Measurements from ENCODE around the gene TNNT1.

TNNT1 gene

GRCh38 chr19:55146078-55146704 lies 2.8 kb downstream of the TNNT1 start:
- DNase-seq (ENCODE audit: low spot score) (peak; percentile 87), FAIRE-seq (no peak)

GRCh38 chr19:55145232-55145631 lies 3.8 kb downstream of the TNNT1 start:
- FAIRE-seq (no peak), DNase-seq (ENCODE audit: low spot score) (no peak)

- DNase-seq (ENCODE audit: low spot score): no peak
- FAIRE-seq: no peak
Measured at GRCh38 chr19:55141696-55142095, 7.3 kb downstream of the TNNT1 start.

- FAIRE-seq (no peak), DNase-seq (ENCODE audit: low spot score) (no peak)
Measured at GRCh38 chr19:55137915-55138314, 11.1 kb downstream of the TNNT1 start.

- DNase-seq (ENCODE audit: low spot score) (no peak), FAIRE-seq (no peak)
Measured at GRCh38 chr19:55136399-55137102, 12.5 kb downstream of the TNNT1 start.

GRCh38 chr19:55134736-55135135 lies 14.3 kb downstream of the TNNT1 start:
- FAIRE-seq (no peak), DNase-seq (ENCODE audit: low spot score) (no peak)

GRCh38 chr19:55133639-55134444 lies 15.2 kb downstream of the TNNT1 start:
- FAIRE-seq: no peak
- no peak for DNase-seq (ENCODE audit: low spot score)

GRCh38 chr19:55132453-55133129 lies 16.4 kb downstream of the TNNT1 start:
- DNase-seq (ENCODE audit: low spot score) (no peak), FAIRE-seq (no peak)

- DNase-seq (ENCODE audit: low spot score) (no peak), FAIRE-seq (no peak)
Measured at GRCh38 chr19:55131421-55131820, 17.6 kb downstream of the TNNT1 start.

GRCh38 chr19:55119053-55119452 lies 30.0 kb downstream of the TNNT1 start:
- no peak for DNase-seq (ENCODE audit: low spot score)
- FAIRE-seq: no peak

- peak; percentile 40 for DNase-seq (ENCODE audit: low spot score)
- FAIRE-seq: peak; percentile 17
Measured at GRCh38 chr19:55118401-55118991, 30.5 kb downstream of the TNNT1 start.

GRCh38 chr19:55117663-55118391 lies 31.2 kb downstream of the TNNT1 start:
- FAIRE-seq (peak; percentile 72), DNase-seq (ENCODE audit: low spot score) (peak; percentile 99)

GRCh38 chr19:55116859-55117662 lies 31.9 kb downstream of the TNNT1 start, which contains the start of gene PPP1R12C:
Gene PPP1R12C (minus strand): TSS chr19:55117637. CDS start chr19:55117543, 94 bp downstream.
- DNase-seq (ENCODE audit: low spot score) (no peak), FAIRE-seq (no peak)

GRCh38 chr19:55116232-55116858 lies 32.7 kb downstream of the TNNT1 start:
- FAIRE-seq (no peak), DNase-seq (ENCODE audit: low spot score) (peak; percentile 67)

- FAIRE-seq: no peak
Measured at GRCh38 chr19:55115446-55116065, 33.5 kb downstream of the TNNT1 start.

GRCh38 chr19:55114566-55115145 lies 34.4 kb downstream of the TNNT1 start:
- DNase-seq (ENCODE audit: low spot score): no peak
- no peak for FAIRE-seq

More at GRCh38 chr19:55115446-55116065, 33.5 kb downstream of the TNNT1 start:
- DNase-seq (ENCODE audit: low spot score): no peak

- FAIRE-seq (no peak), DNase-seq (ENCODE audit: low spot score) (peak; percentile 70)
Measured at GRCh38 chr19:55113570-55114039, 35.4 kb downstream of the TNNT1 start.

Data from urothelium cell line (cell line).